ENCODE results near the gene YKT6. TPM values are rescaled to one million over a fixed set of nuclear protein-coding genes. Genes with fewer than 3 reads are reported as not detected.

Gene YKT6
- total and polyA plus RNA-seq, 2 of the 8 experiments (the other 6 are each of a cell fraction or from before 2014, with no cell fraction given) = 75.3 to 103 TPM

DNA sequence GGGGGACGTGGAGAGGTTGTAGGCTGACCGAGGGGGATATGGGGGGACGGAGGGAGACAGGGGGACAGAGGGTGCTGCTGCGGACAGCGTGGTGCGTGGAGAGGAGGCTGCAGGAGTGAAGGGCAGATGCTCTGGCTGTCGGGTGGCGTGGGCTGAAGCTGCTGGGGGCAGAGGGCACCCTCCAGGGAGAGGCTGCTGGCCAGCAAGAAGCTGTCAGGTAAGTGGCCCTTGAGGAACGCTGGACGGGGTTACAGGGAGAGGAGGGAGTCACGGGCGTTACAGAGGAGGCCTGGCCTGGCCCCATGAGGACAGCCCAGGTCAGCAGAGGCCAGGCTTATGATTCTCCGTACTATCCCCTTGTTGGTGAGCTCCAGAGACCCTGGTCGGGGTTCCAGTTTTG, 27.1 kb downstream of the YKT6 start:
- H4K5ac ChIP-seq (ENCODE audit: insufficient read length, low read depth, low read length) = no peak overlapping the region

More for the DNA sequence above, 27.1 kb downstream of the YKT6 start:
- Histone ChIP-seq H3K18ac (ENCODE audit: extremely low read depth, low read length) (no peak overlapping the region), H4K20me1 (replicated peaks in 1 of 2; ENCODE audit: control insufficient read depth in 1 of 2, insufficient read depth in 2 of 2, low read length in 2 of 2) (no peaks in the 10 kb centered on the region), H2BK120ac (replicated peaks; ENCODE audit: low read depth, low read length) (no peak overlapping the region), H3K56ac (replicated peaks; ENCODE audit: insufficient read length, low read depth, low read length) (no peak overlapping the region), H3K36me3 (ENCODE audit: control insufficient read depth in 2 of 4, insufficient read depth in 4 of 4, low read length in 3 of 4) (no peaks in the 10 kb centered on the region), H4K91ac (replicated peaks; ENCODE audit: insufficient read length, low read length) (no peak overlapping the region), H3K4ac (replicated peaks; ENCODE audit: insufficient read length, low read depth, low read length) (no peak overlapping the region), H2BK5ac (ENCODE audit: low read depth, low read length) (no peak overlapping the region), H3K4me1 (replicated peaks in 1 of 4; ENCODE audit: control insufficient read depth in 3 of 4, insufficient read depth in 4 of 4, low read length in 3 of 4) (peaks cover 0 to 13% (median 1%) of the 10 kb centered on the region in 4 experiments; a peak in 3 of 7 replicates), H3K4me2 (ENCODE audit: insufficient read depth in 1 of 2, low read depth in 2 of 2, low read length in 2 of 2) (no peak overlapping the region), H3K9me3 (ENCODE audit: insufficient read depth in 2 of 2, low read depth in 1 of 2, low read length in 1 of 2) (no peaks in the 10 kb centered on the region), H3K79me1 (ENCODE audit: low read depth, low read length) (no peaks in the 10 kb centered on the region), H3K27ac (ENCODE audit: low read depth, low read length) (no peak overlapping the region), H2BK12ac (ENCODE audit: low read depth, low read length) (no peak overlapping the region), H3K23me2 (ENCODE audit: low read depth, low read length) (no peaks in the 10 kb centered on the region; the same call in 1 of the 2 replicates), H4K8ac (ENCODE audit: extremely low read depth, insufficient read depth, low read length) (peak overlapping the region; percentile 51; the same call in 1 of the 2 replicates), H2BK15ac (ENCODE audit: low read length) (no peak overlapping the region), H3K79me2 (ENCODE audit: control insufficient read depth in 1 of 2, insufficient read depth in 2 of 2, low read length in 2 of 2) (no peaks in the 10 kb centered on the region), H3K4me3 (ENCODE audit: extremely low read depth in 1 of 4, insufficient read depth in 2 of 4, low read depth in 3 of 4, low read length in 4 of 4) (no peak overlapping the region), H3K9ac (replicated peaks in 1 of 4; ENCODE audit: extremely low read depth in 1 of 4, low read depth in 3 of 4, low read length in 3 of 4) (no peak overlapping the region), H3K14ac (ENCODE audit: insufficient read length) (no peak overlapping the region), H3K27me3 (replicated peaks in 1 of 4; ENCODE audit: control insufficient read depth in 3 of 4, extremely low read depth in 1 of 4, insufficient read depth in 3 of 4, low read length in 3 of 4) (no peaks in the 10 kb centered on the region), H3K23ac (ENCODE audit: insufficient read length) (no peak overlapping the region), H2AFZ (ENCODE audit: low read length) (no peak overlapping the region), H2BK20ac (ENCODE audit: low read length) (no peak overlapping the region), H2AK5ac (ENCODE audit: low read depth, low read length) (no peak overlapping the region)
- ChIA-PET CTCF (ENCODE audit: partially characterized antibody) (interaction anchor here (0.7 to 1.8 kb wide), 5 partner anchors 9 to 120 kb away, joined by 3 to 8 read pairs (median 3); no protein-coding TSS in a partner anchor), POLR2A (ENCODE audit: partially characterized antibody) (interaction anchor here (0.6 kb wide), 1 partner anchor 226 kb away, joined by 3 read pairs; no protein-coding TSS in a partner anchor)
- 83% methylated on average over 7 of the region's 14 CpGs; no CpG with 5 or more reads in 1 of the 2 experiments for WGBS, 2 experiments (ENCODE audit: extremely low coverage in 1 of 2, insufficient coverage in 1 of 2, insufficient read length in 1 of 2, insufficient replicate concordance in 2 of 2, low coverage in 1 of 2, low lambda C conversion rate in 2 of 2, missing lambda C conversion rate in 1 of 2)
- no peak for TF ChIP-seq HDAC2 (IDR thresholded peaks at IDR 0.05; ENCODE audit: borderline replicate concordance in 1 of 2, low read depth in 2 of 2, low read length in 2 of 2)
- no peak for TF ChIP-seq BCL11A (IDR thresholded peaks at IDR 0.05; ENCODE audit: low read depth in 2 of 2, low read length in 2 of 2)
- TF ChIP-seq EZH2 (IDR thresholded peaks at IDR 0.05; ENCODE audit: low read depth, low read length, severe bottlenecking) = no peak
- no peak for TF ChIP-seq MAFK (IDR thresholded peaks at IDR 0.05; ENCODE audit: low read depth, low read length)
- no peak for TF ChIP-seq TBP (IDR thresholded peaks at IDR 0.05; ENCODE audit: low read depth, low read length)
- FAIRE-seq (no peak), DNase-seq (ENCODE audit: low read depth in 1 of 2, low spot score in 2 of 2) (no peak)

Data from H1 (cell line).